GM20000 (cell line): Measurements from ENCODE around the gene CCSER2.
A peak's percentile ranks its signal among the peaks of the same experiment; 100 is the strongest.

ENCODE experiments used
- DNase-seq: peaks from one replicate; pipeline ENCODE4 v3.0.0; 2012; ENCODE audit warnings: low spot score
- TF ChIP-seq, protein P1 (sequence below): IDR thresholded peaks from 2 replicates; pipeline ENCODE4 v1.5.1; 2012; ENCODE audit warnings: mild to moderate bottlenecking, control low read depth; ENCODE audit errors: extremely low read depth, missing control alignments

The CCSER2 gene

GRCh38 chr10:84352251-84352842 lies 24.0 kb downstream of the CCSER2 start:
- peak; percentile 78 for DNase-seq
- TF ChIP-seq, protein P1, sequence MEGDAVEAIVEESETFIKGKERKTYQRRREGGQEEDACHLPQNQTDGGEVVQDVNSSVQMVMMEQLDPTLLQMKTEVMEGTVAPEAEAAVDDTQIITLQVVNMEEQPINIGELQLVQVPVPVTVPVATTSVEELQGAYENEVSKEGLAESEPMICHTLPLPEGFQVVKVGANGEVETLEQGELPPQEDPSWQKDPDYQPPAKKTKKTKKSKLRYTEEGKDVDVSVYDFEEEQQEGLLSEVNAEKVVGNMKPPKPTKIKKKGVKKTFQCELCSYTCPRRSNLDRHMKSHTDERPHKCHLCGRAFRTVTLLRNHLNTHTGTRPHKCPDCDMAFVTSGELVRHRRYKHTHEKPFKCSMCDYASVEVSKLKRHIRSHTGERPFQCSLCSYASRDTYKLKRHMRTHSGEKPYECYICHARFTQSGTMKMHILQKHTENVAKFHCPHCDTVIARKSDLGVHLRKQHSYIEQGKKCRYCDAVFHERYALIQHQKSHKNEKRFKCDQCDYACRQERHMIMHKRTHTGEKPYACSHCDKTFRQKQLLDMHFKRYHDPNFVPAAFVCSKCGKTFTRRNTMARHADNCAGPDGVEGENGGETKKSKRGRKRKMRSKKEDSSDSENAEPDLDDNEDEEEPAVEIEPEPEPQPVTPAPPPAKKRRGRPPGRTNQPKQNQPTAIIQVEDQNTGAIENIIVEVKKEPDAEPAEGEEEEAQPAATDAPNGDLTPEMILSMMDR, result peak; percentile 88

DNA sequence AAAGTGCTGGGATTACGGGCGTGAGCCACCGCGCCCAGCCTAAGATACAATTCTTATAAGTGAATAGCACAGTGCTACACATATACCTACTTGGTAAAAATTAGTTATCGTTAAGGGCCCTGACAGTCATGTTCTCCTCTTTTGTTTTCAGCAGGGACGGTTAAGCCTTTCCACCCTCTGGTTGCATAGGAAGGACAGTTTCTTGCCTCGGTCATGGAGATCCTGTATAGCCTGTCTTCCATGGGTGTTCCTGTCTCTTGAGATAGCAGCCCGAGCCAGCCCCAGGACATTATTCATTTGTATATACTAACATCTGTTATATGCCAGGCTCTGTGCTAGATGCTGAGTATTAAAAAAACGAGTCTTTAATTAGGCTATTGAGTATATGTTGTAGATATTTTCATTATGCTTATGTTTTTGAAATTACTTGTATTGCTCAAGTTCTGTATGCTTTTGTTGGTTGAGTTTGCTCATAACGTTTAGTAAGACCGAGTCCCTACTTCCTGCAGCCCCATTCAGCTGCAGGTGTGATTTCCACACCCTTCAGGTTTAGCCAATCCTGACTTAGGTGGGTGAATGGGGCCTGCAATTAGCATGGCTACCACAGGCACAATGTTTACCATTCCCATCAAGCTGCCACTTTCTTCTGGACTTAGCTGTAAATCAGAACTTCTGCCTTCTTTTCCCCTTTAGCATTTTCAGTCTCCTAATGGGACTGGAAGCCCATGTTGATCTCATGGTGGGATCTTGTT lies 24.8 kb downstream of the CCSER2 start:
- no peak for DNase-seq
- TF ChIP-seq, protein P1, result no peak

- DNase-seq, result no peak
These were observed 26.2 kb downstream of the CCSER2 start for GRCh38 chr10:84354623-84355022.

DNA sequence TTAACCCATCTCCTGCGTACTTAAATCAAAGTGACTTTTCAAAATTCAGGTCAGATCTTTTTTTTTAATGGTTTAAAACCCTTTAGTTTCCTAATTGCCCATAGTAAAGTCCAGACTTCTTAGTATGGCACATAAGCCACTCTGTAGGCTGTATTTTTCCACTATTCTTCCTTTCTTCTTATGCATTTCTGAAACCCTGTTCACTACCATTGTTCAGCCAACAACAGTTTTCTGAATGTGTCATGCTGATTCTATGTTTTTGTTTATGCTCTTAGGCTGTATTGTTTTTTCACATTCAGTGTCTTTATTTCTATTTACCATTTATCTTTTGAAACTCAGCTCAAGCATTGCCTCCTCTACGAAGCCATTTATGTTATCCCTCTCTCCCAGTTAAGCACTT lies 26.7 kb downstream of the CCSER2 start:
- TF ChIP-seq, protein P1, result no peak
- DNase-seq, result no peak

More at GRCh38 chr10:84354623-84355022, 26.2 kb downstream of the CCSER2 start:
- TF ChIP-seq, protein P1, result no peak

GRCh38 chr10:84356928-84357327 lies 28.5 kb downstream of the CCSER2 start:
- TF ChIP-seq, protein P1, result no peak
- no peak for DNase-seq

DNA sequence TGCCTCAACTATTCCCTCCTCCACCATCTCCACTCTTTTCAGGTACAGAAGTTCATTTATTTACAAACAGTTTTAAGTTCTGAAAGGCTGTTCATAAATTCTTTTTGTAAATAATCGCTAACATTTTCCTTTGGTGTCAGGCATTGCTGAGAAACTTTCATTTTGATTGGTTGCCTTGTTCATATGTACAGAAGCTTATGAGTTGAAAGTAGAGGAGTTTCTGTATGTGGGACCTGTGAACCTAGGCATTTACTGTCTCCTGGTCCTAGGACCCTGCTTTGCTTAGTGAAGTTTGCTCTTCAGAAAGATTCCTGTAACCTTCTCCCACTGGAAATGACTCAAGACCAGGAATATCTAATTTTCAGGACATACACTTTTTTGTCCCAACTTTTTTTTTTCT lies 30.4 kb downstream of the CCSER2 start:
- TF ChIP-seq, protein P1, result no peak
- DNase-seq, result no peak

DNA sequence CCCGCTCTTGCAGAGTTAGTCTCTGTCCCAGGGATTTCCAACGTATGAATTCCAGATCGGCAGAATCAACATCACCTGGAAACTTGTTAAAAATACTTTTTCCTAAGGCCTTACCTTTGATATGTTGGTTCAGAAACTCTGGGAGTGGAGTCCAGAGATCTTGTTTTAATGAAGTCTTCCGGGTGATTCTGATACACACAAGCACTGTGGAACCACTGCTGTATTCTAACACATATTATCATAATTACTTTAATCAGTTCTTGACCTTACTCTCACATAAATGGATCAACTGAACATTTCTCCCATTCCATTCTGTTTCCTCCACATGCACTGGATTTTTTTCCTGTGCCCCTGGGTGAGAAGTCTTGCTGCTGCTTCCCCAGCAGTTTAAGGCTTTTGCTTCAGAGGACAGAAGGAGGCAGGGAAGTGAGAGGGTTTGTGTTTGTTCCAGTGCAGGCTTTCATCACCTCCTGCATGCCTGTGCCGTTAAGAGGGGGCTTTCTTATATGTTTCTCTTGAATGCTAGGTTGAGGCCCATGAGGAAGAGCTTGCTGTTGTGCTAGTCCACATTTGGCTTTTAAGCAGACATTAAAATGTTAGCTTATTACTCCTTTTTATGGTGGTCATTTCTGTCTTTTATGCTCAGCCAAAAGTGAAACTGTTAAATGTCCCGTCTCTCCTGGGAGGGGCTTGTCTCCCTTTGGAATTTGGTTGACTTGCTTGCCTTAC lies 32.4 kb downstream of the CCSER2 start:
- no peak for DNase-seq
- TF ChIP-seq, protein P1, result no peak
